Panc1 (cell line): ENCODE data around the gene TIAM2. TPM values are rescaled to one million over a fixed set of nuclear protein-coding genes. Genes with fewer than 3 reads are reported as not detected.
"Not testable (repeated sequence)": the region's sequence is repeated elsewhere in the genome, so short reads cannot be mapped to it uniquely, and the experiment has no call there.

Experiments
- ATAC-seq: fragments of 200-7000 bp; cut with Tn5 transposase; 2 replicates; pipeline ENCODE4 v1.9.1; 2020; ENCODE audit warnings: mild to moderate bottlenecking, moderate library complexity
- BruUV-seq: library from RNA; stranded (reverse); fragments of 400-500 nt; replicated peaks from 2 replicates; lab custom pipeline; 2021; lab: Mats Ljungman, UMichigan
- CTCF ChIA-PET: fragments of 300-600 bp; sonication (Branson Sonifier 250); formaldehyde crosslinking; loops from one replicate; lab custom pipeline; 2022; ENCODE audit warnings: antibody characterized with exemption; lab: Charles Lee
- POLR2A ChIA-PET: fragments of 300-600 bp; sonication (Branson Sonifier 250); formaldehyde crosslinking; loops from one replicate; lab custom pipeline; 2022; ENCODE audit warnings: antibody characterized with exemption; lab: Charles Lee
- DNase-seq: peaks from one replicate; pipeline ENCODE4 v3.0.0-alpha.2; 2010; ENCODE audit warnings: low read depth, low spot score
- H3K27ac ChIP-seq: 2 replicates; pipeline ENCODE4 v1.5.1; 2011; ENCODE audit warnings: mild to moderate bottlenecking, low read length, inconsistent platforms
- H3K27me3 ChIP-seq: fragments of 200-500 bp; sonication (Bioruptor generic); 2 replicates; pipeline ENCODE4 v1.6.0; 2014; ENCODE audit warnings: low read length, inconsistent platforms; ENCODE audit not compliant: control insufficient read depth, insufficient read depth
- H3K36me3 ChIP-seq: fragments of 200-500 bp; sonication (Bioruptor generic); 2 replicates; pipeline ENCODE4 v1.5.1; 2014; ENCODE audit warnings: inconsistent platforms, mild to moderate bottlenecking, low read length, moderate library complexity; ENCODE audit not compliant: control insufficient read depth, insufficient read depth
- H3K4me1 ChIP-seq: 2 replicates; pipeline ENCODE4 v1.5.1; 2011; ENCODE audit warnings: inconsistent platforms, mild to moderate bottlenecking, low read length, moderate library complexity; ENCODE audit not compliant: control insufficient read depth, insufficient read depth
- H3K4me3 ChIP-seq, 2 experiments: 2 replicates each; pipeline ENCODE4 v1.5.1; 2011 to 2012; ENCODE audit warnings: low read depth in 2 of 2, low read length in 2 of 2, mild to moderate bottlenecking in 2 of 2, inconsistent platforms in 1 of 2, moderate library complexity in 1 of 2
- H3K9me3 ChIP-seq: fragments of 200-500 bp; sonication (Bioruptor generic); 2 replicates; pipeline ENCODE4 v1.5.1; 2014; ENCODE audit warnings: low read depth, mild to moderate bottlenecking, inconsistent platforms, low read length, moderate library complexity; ENCODE audit not compliant: control insufficient read depth, insufficient read depth
- CTCF ChIP-seq: fragments of 450-650 bp; IDR thresholded peaks from 2 replicates; pipeline ENCODE4 v1.5.1; 2017; ENCODE audit warnings: mild to moderate bottlenecking
- POLR2AphosphoS5 ChIP-seq: IDR thresholded peaks from 2 replicates; pipeline ENCODE4 v1.6.1; 2012; ENCODE audit warnings: mild to moderate bottlenecking, low read depth, low read length, moderate library complexity
- SIN3A ChIP-seq: IDR thresholded peaks from 2 replicates; pipeline ENCODE4 v1.6.1; 2012; ENCODE audit warnings: low read depth, mild to moderate bottlenecking, low read length, moderate library complexity, borderline replicate concordance; ENCODE audit not compliant: insufficient read depth
- TCF7L2 ChIP-seq: IDR thresholded peaks from 2 replicates; pipeline ENCODE4 v1.6.1; 2011; ENCODE audit warnings: mild to moderate bottlenecking, low read depth, low read length, inconsistent platforms
- in situ Hi-C: cut with HindIII; loops from 2 replicates; pipeline ENCODE4 v1.10.0; 2016; ENCODE audit warnings: low sequenced_read_pairs, low pct_unique_long_range_greater_than_20kb
- intact Hi-C: fragments of 100-400 bp; cut with micrococcal nuclease; formaldehyde crosslinking; loops from one replicate; pipeline ENCODE4 v1.10.0; 2022; ENCODE audit not compliant: unreplicated experiment
- total RNA-seq: library from RNA; stranded (reverse); gene quantifications from one replicate; pipeline ENCODE4 v1.2.1, GENCODE V29; 2021; ENCODE audit not compliant: unreplicated experiment
- TF ChIP-seq, protein P1 (sequence below), 2 experiments: IDR thresholded peaks; 2 replicates each; pipeline ENCODE4 v1.6.1; 2011 to 2012; ENCODE audit warnings: low read depth in 2 of 2, control low read depth in 1 of 2, low read length in 1 of 2, mild to moderate bottlenecking in 1 of 2, moderate library complexity in 1 of 2; ENCODE audit not compliant: insufficient read depth in 1 of 2

TIAM2 gene
- total RNA-seq, 1 experiment from 2014 or later, result 14.9 TPM

- peaks cover 4% of the 10 kb centered on the region for H3K4me1 ChIP-seq
- in situ Hi-C loops (no loop called here), intact Hi-C loops (no loop called here)
- DNase-seq (no peak), ATAC-seq (no peak)
- no peaks in the 10 kb centered on the region; the same call in none of the 2 replicates for H3K36me3 ChIP-seq
- BruUV-seq, result no TSS peak
- H3K4me3 ChIP-seq, result no peak overlapping the region
- peak overlapping the region; percentile 36; the same call in 1 of the 2 replicates for H3K27ac ChIP-seq
- H3K27me3 ChIP-seq, result no peaks in the 10 kb centered on the region
- TF ChIP-seq TCF7L2, result no peak
- no peak for TF ChIP-seq SIN3A
- no peak for TF ChIP-seq POLR2AphosphoS5
- TF ChIP-seq CTCF, result no peak
- TF ChIP-seq, protein P1, sequence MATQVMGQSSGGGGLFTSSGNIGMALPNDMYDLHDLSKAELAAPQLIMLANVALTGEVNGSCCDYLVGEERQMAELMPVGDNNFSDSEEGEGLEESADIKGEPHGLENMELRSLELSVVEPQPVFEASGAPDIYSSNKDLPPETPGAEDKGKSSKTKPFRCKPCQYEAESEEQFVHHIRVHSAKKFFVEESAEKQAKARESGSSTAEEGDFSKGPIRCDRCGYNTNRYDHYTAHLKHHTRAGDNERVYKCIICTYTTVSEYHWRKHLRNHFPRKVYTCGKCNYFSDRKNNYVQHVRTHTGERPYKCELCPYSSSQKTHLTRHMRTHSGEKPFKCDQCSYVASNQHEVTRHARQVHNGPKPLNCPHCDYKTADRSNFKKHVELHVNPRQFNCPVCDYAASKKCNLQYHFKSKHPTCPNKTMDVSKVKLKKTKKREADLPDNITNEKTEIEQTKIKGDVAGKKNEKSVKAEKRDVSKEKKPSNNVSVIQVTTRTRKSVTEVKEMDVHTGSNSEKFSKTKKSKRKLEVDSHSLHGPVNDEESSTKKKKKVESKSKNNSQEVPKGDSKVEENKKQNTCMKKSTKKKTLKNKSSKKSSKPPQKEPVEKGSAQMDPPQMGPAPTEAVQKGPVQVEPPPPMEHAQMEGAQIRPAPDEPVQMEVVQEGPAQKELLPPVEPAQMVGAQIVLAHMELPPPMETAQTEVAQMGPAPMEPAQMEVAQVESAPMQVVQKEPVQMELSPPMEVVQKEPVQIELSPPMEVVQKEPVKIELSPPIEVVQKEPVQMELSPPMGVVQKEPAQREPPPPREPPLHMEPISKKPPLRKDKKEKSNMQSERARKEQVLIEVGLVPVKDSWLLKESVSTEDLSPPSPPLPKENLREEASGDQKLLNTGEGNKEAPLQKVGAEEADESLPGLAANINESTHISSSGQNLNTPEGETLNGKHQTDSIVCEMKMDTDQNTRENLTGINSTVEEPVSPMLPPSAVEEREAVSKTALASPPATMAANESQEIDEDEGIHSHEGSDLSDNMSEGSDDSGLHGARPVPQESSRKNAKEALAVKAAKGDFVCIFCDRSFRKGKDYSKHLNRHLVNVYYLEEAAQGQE (IDR thresholded peaks at IDR 0.05; ENCODE audit: insufficient read depth in 1 of 2, low read depth in 2 of 2, low read length in 1 of 2), result no peak
- POLR2A ChIA-PET, result no interaction called here
- CTCF ChIA-PET, result no interaction called here
- H3K9me3 ChIP-seq, result no peaks in the 10 kb centered on the region
Observed at GRCh38 chr6:155215906-155216305, 220.8 kb downstream of the TIAM2 start.

- POLR2A ChIA-PET, result no interaction called here
- in situ Hi-C loops, result no loop called here
- DNase-seq (no peak), ATAC-seq (no peak)
- CTCF ChIA-PET, result no interaction called here
- Histone ChIP-seq H3K27ac (peak overlapping the region; percentile 36; the same call in 1 of the 2 replicates), H3K27me3 (no peaks in the 10 kb centered on the region), H3K36me3 (no peaks in the 10 kb centered on the region; the same call in none of the 2 replicates), H3K4me1 (peaks cover 4% of the 10 kb centered on the region), H3K4me3 (no peak overlapping the region), H3K9me3 (no peaks in the 10 kb centered on the region)
- intact Hi-C loops, result no loop called here
- no peak for TF ChIP-seq SIN3A
- TF ChIP-seq, protein P1 (IDR thresholded peaks at IDR 0.05; ENCODE audit: insufficient read depth in 1 of 2, low read depth in 2 of 2, low read length in 1 of 2), result no peak
- no peak for TF ChIP-seq CTCF
- BruUV-seq, result no TSS peak
Observed at GRCh38 chr6:155216312-155217046, 221.4 kb downstream of the TIAM2 start.

DNA sequence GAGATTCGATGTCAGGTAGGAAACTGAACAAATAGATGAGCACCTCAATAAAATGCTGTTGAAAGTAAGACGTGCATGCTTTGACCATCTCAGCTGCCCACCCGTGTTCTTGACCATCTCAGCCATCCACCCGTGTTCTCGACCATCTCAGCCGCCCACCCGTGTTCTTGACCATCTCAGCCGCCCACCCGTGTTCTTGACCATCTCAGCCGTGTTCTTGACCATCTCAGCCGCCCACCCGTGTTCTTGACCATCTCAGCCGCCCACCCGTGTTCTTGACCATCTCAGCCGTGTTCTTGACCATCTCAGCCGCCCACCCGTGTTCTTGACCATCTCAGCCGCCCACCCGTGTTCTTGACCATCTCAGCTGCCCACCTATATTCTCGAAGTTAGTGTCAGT, 223.6 kb downstream of the TIAM2 start:
- CTCF ChIA-PET, result interaction anchor here (0.7 kb wide), 1 partner anchor 60 kb away, joined by 4 read pairs; no protein-coding TSS in a partner anchor
- H3K36me3 ChIP-seq, intact Hi-C loops, ATAC-seq, H3K27me3 ChIP-seq, in situ Hi-C loops, H3K4me3 ChIP-seq, POLR2A ChIA-PET, H3K9me3 ChIP-seq, DNase-seq, BruUV-seq, H3K27ac ChIP-seq: not testable (repeated sequence)
- H3K4me1 ChIP-seq, result peaks cover 14% of the 10 kb centered on the region
